Anterior cingulate cortex (tissue), 58 donors: ENCODE results near the gene TMEM244.
"Not testable (repeated sequence)": the region's sequence is repeated elsewhere in the genome, so short reads cannot be mapped to it uniquely, and the experiment has no call there.

Source experiments
- DNase-seq, 58 donors: peaks; one replicate each; lab custom pipeline; 2025; lab: John Stamatoyannopoulos, UW

TMEM244 gene

DNA sequence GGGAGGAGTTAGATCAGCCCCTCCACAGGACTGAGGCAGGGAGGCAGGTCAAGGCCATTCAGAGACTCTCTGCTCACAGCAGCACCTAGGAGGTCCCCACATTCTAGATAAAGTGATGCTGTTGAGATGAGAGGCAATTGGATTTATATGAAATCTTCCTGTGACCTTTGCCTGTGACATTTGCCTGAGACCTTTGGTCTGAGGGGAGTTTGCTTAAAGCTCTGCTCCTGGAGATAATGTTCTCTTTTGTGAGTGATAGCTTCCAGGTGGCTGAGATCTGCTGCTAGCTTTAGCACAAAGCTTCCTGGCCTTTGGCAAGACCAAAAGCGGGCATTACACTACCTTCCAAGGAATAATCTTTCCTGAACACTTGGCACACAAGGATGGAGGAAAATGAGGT lies 43.3 kb downstream of the TMEM244 start:
- no peak for DNase-seq

DNA sequence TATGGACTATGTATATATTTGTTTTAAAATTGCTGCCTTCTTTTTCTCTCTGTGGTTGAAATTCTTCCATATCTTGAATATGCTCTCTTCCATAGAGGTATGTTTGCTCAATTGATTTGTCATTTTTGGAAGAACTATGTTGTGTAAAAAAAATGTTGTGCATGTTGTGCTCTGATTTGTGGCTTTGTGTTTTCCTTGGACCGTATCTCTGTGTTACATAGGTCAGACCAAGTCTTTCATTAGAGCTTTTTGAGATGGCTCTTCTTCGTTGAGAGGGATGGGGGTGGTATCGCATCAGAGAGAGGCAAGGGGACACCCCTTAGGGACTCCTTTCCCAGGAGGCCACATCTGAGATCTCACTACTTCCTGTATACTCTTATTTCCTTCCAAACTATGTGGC lies 43.8 kb downstream of the TMEM244 start:
- DNase-seq, result no peak

DNA sequence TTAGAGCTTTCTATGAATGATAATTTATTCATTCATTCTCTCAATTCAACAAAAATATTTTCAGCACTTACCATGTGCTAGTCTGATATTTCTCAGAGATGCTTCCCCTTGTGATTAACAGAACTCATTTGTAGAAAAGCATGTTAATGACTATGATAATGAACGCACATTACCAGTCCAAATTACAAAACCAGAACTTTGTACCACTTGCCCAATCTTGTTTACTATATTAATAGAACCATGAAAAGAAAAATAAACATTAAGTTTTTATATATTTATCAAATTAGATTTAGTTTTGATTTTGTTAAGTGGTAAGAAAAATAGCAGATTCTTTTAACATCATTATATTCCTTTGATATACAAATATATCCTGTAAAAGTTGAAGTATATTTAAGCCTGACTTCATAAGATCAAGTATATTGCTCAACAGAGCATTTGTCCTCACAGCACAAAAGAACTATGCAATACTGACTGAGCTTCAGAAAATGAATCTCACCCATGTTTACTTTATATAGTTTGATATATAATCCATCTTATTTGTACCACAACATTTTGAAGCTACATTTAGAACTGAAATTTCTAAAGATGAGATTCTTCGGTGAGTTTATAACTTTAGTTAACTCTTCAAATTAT lies 48.9 kb downstream of the TMEM244 start:
- DNase-seq, result no peak

DNA sequence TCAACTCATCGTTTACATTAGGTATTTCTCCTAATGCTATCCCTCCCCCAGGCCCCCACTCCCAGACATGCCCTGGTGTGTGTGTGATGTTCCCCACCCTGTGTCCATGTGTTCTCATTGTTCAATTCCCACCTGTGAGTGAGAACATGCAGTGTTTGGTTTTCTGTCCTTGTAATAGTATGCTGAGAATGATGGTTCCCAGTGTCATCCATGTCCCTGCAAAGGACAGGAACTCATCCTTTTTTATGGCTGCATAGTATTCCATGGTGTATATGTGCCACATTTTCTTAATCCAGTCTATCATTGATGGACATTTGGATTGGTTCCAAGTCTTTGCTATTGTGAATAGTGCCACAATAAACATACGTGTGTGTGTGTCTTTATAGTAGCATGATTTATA lies 54.0 kb downstream of the TMEM244 start:
- not testable (repeated sequence) for DNase-seq

DNA sequence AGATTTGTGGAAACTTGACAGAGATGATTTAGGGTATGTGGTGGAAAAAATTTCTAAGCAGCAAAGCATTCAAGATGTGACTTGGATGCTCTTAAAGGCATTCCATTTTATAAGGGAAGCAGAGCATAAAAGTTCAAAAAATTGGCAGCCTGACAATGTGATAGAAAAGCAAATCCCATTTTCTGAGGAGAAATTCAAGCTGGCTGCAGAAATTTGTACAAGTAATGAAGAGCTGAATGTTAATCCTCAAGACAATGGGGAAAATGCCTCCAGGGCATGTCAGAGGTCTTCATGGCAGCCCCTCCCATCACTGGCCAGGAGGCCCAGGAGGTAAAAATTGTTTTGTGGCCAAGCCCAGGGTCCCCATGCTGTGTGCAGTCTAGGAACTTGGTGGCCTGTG lies 58.2 kb downstream of the TMEM244 start:
- not testable (repeated sequence) for DNase-seq

DNA sequence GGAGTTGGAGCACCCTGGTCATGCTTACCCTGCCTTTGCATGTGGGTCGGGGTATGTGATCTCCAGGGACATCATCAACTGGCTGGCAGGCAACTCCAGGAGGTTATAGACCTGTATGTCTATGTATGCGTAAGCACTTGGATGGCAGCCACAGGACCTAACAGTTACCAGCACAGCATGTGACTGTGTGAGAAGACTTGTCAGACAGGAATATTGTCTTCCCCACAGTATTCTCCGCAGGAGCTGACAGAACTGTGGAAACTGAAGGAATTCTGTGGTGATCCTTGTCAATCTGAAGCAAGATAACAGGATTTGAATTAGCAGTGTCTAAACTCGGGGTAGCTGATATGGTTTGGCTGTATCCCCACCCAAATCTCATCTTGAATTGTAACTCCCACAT lies 59.2 kb downstream of the TMEM244 start:
- no peak for DNase-seq

DNA sequence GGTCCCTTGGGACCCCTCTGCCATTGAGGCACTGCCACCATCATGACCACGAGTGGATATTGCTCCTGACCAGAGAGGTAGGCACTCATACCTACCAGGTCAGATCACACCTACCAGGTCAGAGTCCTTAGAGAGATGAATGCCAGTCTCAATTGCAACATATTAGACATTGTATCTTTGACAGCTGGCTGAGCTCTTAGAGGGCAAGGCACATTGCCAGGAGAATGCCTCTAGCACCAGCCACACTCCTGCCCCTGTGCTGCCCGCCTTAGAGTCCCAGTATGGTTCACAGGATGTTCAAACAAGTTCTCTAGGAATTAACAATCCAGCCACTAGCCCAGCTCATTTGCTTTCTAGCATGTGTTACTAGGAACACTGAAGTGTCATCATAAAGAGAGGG lies 65.9 kb downstream of the TMEM244 start:
- DNase-seq, result no peak

DNA sequence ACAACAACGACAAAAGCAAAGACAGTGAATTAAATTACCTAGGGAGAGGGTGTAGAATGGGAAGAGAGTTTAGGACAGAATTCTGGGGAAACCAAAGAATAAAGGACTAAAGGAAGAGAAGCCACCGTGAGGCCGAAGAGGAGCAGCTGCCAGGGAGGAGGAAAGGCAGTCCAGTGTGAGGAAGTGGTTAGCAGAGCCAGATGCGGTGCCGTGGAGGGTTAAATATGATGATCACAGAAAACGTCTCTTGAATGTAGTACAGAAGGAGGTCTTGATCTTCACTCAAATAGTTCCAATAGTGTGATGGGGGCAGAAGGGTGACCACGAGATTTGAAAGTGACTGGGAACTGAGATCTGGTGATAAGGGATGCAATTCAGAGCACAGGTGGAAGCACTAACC lies 67.7 kb downstream of the TMEM244 start:
- no peak for DNase-seq

DNA sequence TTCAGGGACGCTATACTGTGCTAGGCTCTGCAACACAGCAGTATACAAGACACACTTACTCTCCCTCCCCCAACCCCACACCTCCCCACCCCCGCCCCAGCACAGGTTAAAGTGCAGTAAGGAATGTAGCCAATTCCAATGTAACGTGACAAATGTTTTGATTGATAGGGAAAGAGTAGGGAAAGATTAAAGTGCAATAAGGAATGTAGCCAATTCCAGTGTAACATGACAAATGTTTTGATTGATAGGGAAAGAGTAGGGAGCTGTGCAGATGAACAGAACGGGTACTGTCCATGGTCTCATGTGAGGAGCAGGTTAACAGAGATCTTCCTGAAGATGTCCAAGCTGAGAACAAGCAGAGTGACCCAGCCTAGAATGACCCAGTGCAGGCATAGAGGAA lies 69.1 kb downstream of the TMEM244 start:
- DNase-seq, result no peak

DNA sequence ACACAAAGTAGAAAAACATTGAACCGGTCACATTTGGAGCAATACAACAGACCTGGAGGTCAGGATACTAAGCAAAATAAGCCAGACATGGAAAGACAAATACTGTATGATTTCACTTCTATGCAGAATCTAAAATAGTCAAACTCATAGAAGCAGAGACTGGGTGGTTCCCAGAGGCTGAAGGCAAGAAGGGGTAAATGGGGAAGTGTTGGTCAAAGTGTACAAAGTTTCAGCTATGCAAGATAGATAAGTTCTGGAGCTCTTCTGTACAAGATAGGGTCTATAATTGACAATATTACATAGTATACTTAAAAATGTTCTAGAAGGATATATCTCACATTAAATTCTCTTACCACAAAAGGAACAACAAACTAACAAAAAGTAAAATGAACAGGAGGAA lies 70.3 kb downstream of the TMEM244 start:
- DNase-seq, result no peak

DNA sequence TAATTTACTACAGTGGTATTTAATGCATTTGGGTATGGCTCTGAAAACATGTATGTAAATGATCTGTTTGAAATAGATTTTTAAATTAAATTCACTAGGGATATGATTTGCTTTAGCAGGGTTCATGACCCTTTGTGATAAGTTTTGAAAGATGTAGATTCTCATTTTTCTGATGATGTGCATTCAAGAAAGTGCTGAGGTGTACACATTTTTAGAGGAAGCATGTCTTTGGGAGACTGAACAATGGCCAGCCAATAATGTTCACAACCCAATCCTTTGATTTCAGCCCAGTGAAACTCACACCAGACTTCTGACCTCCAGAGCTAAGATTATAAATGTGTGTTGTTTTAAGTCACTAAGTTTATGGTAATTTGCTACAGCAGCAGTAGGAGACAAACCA lies 71.1 kb downstream of the TMEM244 start:
- no peak for DNase-seq

DNA sequence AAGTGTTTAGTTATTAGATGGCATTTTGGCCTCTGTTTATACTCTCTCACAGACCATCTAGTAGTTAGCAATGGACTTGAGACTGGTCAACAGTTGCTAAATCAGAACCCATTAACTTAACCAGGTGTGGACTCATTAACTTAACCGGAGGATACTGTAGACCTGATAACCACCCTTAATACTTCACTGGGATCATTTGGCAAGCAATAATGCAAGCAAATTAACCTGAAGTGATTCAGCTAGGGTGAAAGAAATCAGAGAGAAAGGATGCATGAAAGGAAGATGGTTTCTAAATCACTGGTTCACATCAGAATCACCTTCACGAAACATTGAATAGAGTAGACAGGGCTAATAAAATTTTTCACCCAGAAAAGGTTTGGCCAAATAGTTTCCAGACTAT lies 73.3 kb downstream of the TMEM244 start:
- DNase-seq, result no peak

DNA sequence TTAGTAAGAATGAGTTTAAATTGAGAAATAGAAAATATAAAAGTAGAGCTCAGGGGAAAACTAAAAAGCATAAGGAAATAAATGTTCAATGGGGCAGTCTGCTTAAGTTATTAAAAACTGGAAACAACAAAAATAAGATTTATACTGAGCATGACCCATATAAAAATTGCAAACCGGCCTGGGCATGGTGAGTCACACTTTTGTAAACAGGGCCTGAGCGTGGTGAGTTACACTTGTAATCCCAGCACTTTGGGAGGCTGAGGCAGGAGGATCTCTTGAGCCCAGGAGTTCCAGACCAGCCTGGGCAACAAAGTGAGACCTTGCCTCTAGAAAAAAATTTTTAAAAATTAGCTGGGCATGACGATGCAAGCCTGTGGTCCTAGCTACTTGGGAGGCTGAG lies 74.6 kb downstream of the TMEM244 start:
- DNase-seq, result no peak

DNA sequence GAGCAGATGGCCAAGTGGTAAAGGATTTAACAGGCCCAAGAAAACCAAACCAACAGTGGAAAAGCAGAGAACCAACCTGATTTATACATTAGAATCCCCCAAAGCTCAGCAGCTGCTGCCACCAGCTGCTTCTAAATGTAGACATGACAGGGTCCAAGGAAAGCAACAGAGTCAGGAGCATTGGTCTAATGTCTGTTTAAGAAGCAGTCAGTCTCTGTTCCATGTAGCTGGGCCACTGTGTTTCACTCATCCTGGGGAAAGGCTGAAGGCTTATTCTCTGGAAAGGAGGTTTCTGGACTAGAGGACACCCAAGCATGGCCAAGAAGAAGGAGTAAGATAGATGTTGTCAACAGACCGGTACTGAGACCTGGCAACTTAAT lies 75.4 kb downstream of the TMEM244 start:
- no peak for DNase-seq

DNA sequence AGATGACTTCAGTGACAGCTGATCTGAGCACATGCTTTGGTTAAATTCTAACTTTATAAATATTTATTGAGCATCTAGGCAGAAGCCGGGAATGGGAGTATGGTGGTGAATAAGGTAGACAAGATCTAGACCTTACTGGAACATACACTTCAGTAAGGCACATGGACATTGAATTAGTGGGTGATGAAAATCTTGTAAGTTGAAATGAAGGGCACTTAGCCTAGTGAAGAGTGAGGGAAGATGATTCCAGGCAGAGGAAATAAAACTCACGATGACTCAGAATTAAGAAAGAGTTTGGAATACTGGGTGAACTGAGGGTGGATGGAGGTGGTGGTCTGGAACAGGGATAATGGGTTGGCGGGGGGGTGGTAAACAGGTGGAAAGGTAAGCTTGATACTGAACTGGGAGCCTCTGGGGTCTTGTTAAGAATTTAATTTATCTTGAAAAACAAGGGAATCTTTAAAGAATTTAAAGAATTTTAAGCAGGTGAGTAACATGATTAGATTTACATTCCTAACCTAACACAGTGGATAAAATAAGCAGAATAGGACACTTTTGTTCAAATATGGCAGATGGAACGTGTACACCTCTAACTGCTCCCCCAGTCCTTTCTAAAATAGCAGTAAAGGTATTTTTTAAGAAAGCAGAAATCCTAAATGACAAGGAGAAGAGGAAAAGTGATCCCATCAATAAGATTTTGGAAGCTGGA lies 75.9 kb downstream of the TMEM244 start:
- no peak for DNase-seq
